ENCODE measurements around the gene GATB.

GATB gene

DNA sequence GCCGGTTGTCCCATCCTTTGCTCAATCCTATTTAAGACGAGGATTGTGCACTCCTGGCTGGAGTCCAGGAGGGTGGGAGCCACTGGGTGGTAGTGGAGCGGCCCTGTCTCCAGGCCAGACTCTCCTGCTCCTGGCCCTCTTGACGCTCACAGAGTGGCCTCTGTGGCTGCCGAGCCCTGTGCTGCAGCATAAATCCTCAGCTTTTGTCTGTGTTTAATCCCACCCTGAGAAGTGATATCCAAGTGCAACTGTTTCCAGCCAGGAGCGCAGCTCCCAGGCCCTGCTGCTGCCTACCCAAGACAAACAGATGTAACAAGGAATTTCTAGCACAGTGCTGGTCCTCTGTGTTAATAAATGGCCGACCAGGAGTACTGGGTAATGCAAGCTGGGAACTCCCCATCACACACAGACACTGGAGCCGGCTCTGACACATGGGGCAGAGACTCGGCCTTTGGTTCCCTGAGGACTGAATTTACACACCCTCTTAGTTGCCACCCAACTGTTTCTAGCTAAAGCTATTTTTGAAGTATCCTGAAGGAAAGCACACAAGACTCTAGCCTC is 85.3 kb downstream of the GATB start:
- Histone ChIP-seq H3K36me3 (ENCODE audit: control insufficient read depth, insufficient read depth, low read length) (no peaks in the 10 kb centered on the region), H3K27me3 (replicated peaks; ENCODE audit: control insufficient read depth, insufficient read depth, low read length) (no peaks in the 10 kb centered on the region), H3K4me3 (replicated peaks; ENCODE audit: low read depth, low read length) (no peak overlapping the region)
- TF ChIP-seq, protein P1, sequence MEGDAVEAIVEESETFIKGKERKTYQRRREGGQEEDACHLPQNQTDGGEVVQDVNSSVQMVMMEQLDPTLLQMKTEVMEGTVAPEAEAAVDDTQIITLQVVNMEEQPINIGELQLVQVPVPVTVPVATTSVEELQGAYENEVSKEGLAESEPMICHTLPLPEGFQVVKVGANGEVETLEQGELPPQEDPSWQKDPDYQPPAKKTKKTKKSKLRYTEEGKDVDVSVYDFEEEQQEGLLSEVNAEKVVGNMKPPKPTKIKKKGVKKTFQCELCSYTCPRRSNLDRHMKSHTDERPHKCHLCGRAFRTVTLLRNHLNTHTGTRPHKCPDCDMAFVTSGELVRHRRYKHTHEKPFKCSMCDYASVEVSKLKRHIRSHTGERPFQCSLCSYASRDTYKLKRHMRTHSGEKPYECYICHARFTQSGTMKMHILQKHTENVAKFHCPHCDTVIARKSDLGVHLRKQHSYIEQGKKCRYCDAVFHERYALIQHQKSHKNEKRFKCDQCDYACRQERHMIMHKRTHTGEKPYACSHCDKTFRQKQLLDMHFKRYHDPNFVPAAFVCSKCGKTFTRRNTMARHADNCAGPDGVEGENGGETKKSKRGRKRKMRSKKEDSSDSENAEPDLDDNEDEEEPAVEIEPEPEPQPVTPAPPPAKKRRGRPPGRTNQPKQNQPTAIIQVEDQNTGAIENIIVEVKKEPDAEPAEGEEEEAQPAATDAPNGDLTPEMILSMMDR (IDR thresholded peaks at IDR 0.05; ENCODE audit: insufficient read depth, low read length, poor library complexity, severe bottlenecking), result no peak
- DNase-seq (ENCODE audit: extremely low read depth, insufficient read length), result no peak

DNA sequence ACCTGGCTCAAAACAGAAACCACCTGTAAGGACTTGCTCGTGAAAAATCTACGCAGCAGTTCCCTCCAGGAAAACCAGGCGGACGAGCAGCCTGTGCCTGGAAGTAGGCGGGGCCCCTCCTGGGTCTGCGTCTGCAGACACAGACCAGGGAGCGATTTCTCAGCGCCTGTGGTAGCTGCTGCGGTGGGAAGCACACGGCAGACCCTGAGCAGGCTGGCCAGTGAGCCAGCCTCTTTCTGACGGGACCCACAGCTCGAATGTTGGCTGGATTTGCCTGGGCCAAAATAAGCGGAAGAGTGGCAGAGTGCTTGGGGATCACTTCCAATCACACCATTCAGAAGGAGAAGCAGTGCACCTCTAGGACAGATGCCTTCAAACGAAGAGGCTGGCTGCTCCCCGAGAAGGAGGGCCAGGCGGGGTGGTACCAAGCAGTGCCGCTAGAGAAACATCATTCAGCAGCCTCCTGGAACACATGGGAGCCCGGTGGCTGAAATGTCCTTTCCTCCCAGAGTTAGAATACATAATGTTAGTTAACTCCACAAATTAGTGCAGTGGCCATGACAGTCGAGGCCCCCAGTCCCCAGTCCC is 85.9 kb downstream of the GATB start:
- Histone ChIP-seq H3K36me3 (ENCODE audit: control insufficient read depth, insufficient read depth, low read length) (no peaks in the 10 kb centered on the region), H3K27me3 (replicated peaks; ENCODE audit: control insufficient read depth, insufficient read depth, low read length) (no peaks in the 10 kb centered on the region), H3K4me3 (replicated peaks; ENCODE audit: low read depth, low read length) (no peak overlapping the region)
- no peak for DNase-seq (ENCODE audit: extremely low read depth, insufficient read length)
- TF ChIP-seq, protein P1 (IDR thresholded peaks at IDR 0.05; ENCODE audit: insufficient read depth, low read length, poor library complexity, severe bottlenecking), result no peak

DNA sequence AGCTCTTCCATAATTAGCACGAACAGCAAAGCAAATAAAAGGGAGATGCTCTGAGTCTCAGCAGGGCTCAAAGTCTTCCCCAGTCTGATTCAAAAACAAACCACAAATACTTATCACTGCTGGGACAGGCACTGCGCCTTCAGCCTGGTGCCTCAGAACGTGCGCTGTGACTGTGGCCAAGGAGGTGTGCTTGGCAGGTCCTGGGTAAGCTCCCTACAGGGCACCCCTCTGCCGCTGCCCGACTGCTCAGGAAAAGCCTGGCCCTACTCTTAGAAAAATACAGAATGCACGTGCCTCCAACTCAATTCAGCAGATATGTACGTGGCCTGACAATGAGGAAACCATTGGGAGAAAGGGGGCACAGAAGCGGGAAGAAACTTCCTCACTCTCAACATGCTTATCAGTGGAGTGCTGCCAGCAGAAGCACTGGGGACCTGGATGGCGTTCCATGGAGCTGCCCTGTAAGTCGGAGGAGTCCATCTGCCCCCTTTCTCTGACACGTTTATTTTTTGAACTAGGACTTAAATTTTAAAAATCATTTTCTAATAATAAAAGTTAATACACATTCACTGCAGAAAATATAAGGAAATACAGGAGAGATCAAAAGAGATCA is 86.8 kb downstream of the GATB start:
- DNase-seq (ENCODE audit: extremely low read depth, insufficient read length), result no peak
- TF ChIP-seq, protein P1 (IDR thresholded peaks at IDR 0.05; ENCODE audit: insufficient read depth, low read length, poor library complexity, severe bottlenecking), result no peak
- H3K4me3 ChIP-seq (replicated peaks; ENCODE audit: low read depth, low read length), result no peak overlapping the region
- no peaks in the 10 kb centered on the region for H3K36me3 ChIP-seq (ENCODE audit: control insufficient read depth, insufficient read depth, low read length)
- no peaks in the 10 kb centered on the region for H3K27me3 ChIP-seq (replicated peaks; ENCODE audit: control insufficient read depth, insufficient read depth, low read length)

DNA sequence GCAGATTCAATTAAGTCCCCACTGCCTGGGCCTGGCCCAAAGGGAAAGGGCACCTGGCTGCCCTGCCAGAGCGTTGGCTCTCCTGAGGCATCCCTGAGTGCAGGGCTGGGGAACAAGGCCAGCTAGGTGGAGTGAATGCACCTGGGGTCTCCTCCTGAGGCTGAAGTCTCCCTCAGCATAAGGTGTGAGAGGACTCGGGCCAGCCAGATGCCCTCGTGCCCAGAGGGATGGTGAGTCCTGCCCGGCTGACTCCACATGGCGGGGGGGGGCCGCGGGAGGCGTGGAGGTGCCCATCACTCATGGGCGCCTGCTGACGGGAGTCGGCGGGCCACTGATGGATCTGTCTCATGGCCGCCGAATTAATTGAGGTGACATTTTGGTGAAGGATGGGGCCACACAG is 87.8 kb downstream of the GATB start:
- Histone ChIP-seq H3K27me3 (replicated peaks; ENCODE audit: control insufficient read depth, insufficient read depth, low read length) (no peaks in the 10 kb centered on the region), H3K4me3 (replicated peaks; ENCODE audit: low read depth, low read length) (no peak overlapping the region), H3K36me3 (ENCODE audit: control insufficient read depth, insufficient read depth, low read length) (no peaks in the 10 kb centered on the region)
- TF ChIP-seq, protein P1 (IDR thresholded peaks at IDR 0.05; ENCODE audit: insufficient read depth, low read length, poor library complexity, severe bottlenecking), result no peak
- DNase-seq (ENCODE audit: extremely low read depth, insufficient read length), result no peak

DNA sequence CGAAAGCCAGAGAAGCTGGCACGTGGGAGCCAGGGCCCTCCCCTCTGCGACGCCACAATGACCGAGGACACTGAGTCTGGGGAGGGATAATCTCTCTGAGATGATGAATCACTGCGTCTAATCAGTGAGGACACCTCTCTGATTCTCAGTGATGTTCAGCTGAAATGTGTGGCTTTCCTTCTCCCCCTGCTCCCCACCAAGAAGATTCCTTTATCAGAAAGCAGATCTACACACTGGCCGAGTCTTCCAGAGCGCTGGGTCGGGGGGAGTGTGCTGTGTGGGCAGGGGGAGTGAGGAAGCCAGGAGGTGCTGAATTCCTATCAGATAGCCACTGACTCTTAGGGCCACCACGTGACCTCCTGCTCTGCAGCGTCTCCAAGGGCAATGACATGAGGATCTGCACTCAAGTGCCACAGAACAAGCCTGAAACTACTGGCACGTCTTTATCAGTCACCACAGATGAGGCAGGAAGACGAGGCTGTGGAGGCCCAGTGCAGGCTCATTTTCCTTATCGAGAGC is 89.2 kb downstream of the GATB start:
- no peak for DNase-seq (ENCODE audit: extremely low read depth, insufficient read length)
- TF ChIP-seq, protein P1 (IDR thresholded peaks at IDR 0.05; ENCODE audit: insufficient read depth, low read length, poor library complexity, severe bottlenecking), result no peak
- Histone ChIP-seq H3K36me3 (ENCODE audit: control insufficient read depth, insufficient read depth, low read length) (no peaks in the 10 kb centered on the region), H3K27me3 (replicated peaks; ENCODE audit: control insufficient read depth, insufficient read depth, low read length) (no peaks in the 10 kb centered on the region), H3K4me3 (replicated peaks; ENCODE audit: low read depth, low read length) (no peak overlapping the region)
